D721Med (cell line): ENCODE data around the gene TNS1.

Experiments used
- DNase-seq: peaks from one replicate; pipeline ENCODE4 v3.0.0; 2011; ENCODE audit warnings: low spot score; ENCODE audit not compliant: insufficient read length
- FAIRE-seq: peaks from 2 replicates; lab custom pipeline; 2011; peaks lifted over from hg19 to GRCh38; lab: Jason Lieb, UNC
- CTCF ChIP-seq: IDR thresholded peaks from 2 replicates; pipeline ENCODE4 v1.5.1; 2012; ENCODE audit warnings: mild to moderate bottlenecking, control low read depth; ENCODE audit not compliant: insufficient read depth; ENCODE audit errors: missing control alignments

The TNS1 gene

GRCh38 chr2:217884985-217885384, 117.8 kb downstream of the TNS1 start:
- TF ChIP-seq CTCF = no peak
- FAIRE-seq (no peak), DNase-seq (no peak)

DNA sequence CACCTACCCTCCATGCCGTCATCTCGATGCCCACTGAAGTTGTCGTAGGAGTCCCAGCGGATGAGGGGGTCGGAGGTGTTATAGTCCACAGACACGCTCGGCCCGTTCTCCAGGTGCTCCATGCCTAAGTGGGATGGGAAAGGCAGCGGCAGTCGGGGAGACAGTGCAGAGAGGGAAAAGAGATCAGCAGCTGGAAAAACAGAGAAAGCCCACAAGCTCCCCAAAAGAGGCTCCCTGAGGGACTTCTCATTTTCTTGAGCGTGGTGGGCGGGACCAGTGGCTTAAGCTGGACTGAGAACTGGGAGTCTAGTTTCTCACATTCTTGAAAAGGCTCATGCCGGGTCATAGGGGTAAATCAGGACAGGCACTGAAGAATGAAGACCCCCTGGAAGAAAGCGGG, 121.9 kb downstream of the TNS1 start:
- DNase-seq (no peak), FAIRE-seq (no peak)
- no peak for TF ChIP-seq CTCF

- FAIRE-seq = no peak
- DNase-seq = no peak
- TF ChIP-seq CTCF = no peak
These were observed 122.4 kb downstream of the TNS1 start for GRCh38 chr2:217880287-217880889.

DNA sequence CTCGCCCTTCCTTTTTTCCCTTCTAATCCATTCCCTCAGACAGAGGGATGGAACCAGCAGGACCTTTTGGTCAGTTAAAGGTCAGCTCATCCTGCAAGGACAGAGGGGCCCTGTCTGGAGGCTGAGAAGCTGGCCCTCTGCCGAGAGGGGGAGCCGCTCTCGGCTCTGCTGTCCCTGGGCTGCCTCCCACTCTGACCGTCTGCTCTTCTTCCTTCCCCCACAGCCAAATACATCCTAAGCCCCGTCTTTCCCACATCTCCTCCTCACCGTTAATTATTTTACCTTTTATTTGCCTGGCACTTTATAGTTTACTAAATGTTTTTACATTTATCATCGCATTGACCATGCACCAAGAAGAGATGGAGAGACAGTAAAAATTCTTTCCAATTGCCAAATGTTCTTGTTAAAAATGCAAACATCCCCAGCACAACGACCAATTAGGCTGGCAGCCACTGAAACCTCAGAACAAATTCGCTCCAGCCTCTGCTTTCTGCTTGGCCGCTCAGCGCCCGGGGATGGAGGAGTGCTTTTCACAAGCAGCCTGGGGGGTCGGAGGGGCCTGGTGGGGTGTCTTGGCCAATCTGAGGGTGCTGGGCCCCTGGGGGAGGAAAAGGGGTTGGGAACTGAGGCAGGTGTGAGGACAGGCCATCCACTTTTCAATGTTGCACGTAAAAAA, 123.7 kb downstream of the TNS1 start:
- DNase-seq (no peak), FAIRE-seq (no peak)
- TF ChIP-seq CTCF = no peak

DNA sequence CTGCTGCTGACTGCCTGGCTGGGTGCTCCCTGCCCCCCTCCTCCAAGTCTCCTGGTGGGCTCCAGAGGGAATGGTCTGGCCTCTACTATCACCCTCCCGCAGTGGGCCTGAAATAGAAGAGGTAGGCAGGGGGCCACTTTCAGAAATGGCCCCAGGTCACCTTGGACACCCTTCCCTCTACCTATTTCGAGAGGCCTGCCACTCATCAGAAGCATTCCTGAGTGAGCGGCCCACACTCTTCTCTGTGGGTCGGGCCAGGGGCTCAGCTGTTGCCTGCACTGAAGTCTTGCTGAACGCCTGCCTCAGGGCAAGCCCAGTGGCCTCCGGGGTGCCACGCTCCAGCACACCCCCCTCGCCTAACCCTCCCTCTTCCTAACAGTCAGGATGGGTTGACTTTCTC, 124.9 kb downstream of the TNS1 start:
- FAIRE-seq = no peak
- no peak for DNase-seq
- no peak for TF ChIP-seq CTCF

GRCh38 chr2:217876253-217876570, 126.6 kb downstream of the TNS1 start:
- no peak for TF ChIP-seq CTCF
- DNase-seq (no peak), FAIRE-seq (no peak)

DNA sequence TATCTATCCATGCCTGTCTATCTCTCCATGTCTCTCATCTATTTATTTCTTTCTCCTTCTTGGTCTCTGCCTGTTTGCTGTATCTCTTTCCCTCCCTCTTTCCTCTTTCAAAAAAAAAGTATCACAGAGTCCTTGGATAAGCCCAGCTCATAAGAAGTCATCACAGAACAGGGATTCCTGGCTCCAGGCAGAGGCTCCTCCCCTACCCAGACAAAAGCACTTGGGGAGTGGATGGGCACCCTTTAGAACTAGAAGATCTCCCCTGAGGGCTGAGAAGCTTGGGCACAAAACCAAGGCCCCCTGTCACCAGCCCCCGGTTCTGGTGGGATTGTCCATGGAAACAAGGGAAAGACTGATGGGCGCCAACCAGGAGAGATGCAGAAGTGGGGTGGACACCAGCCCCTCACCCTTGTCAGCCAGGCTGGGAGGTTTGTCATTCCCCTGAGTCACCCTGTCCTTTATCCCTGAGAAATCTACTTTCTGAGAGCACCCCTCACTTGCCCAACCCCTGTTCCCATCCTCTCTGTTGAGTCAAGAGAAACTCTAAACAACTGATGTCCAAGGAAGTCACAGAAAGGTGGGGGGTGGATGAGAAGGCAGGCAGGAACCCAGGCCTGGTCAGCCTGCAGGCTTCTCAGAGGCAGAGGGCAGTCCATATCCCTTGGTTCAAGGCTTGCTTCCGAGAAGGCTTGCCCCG, 127.1 kb downstream of the TNS1 start:
- no peak for DNase-seq
- no peak for TF ChIP-seq CTCF
- no peak for FAIRE-seq
